CD8-positive, alpha-beta memory T cell (primary cell): ENCODE data around the gene FHL2. TPM values are rescaled to one million over a fixed set of nuclear protein-coding genes. Genes with fewer than 3 reads are reported as not detected.
"Not testable (repeated sequence)": the region's sequence is repeated elsewhere in the genome, so short reads cannot be mapped to it uniquely, and the experiment has no call there.

Source experiments
- CTCF ChIA-PET: fragments of 350-600 bp; sonication (Branson Sonifier 250); formaldehyde crosslinking; loops from one replicate; lab custom pipeline; 2021; ENCODE audit warnings: antibody characterized with exemption; lab: Charles Lee
- POLR2A ChIA-PET: fragments of 350-600 bp; sonication (Branson Sonifier 250); formaldehyde crosslinking; loops from one replicate; lab custom pipeline; 2021; ENCODE audit warnings: antibody characterized with exemption; lab: Charles Lee
- DNase-seq, 5 donors: peaks; one replicate each; pipeline versions ENCODE4 v3.0.0 to v3.0.0-alpha.2; 2020 to 2022; ENCODE audit warnings: mixed read lengths in 1 of 5
- H3K27ac ChIP-seq: one replicate; pipeline ENCODE4 v1.7.0; 2013; ENCODE audit warnings: low read depth, mild to moderate bottlenecking, low read length, moderate library complexity
- H3K27me3 ChIP-seq: 2 replicates; pipeline ENCODE4 v1.7.0; 2013; ENCODE audit warnings: low read length, mild to moderate bottlenecking; ENCODE audit not compliant: insufficient read depth, poor library complexity, severe bottlenecking
- H3K36me3 ChIP-seq: 2 replicates; pipeline ENCODE4 v1.7.0; 2013; ENCODE audit warnings: mild to moderate bottlenecking, low read length, moderate library complexity; ENCODE audit not compliant: insufficient read depth
- H3K4me1 ChIP-seq: 2 replicates; pipeline ENCODE4 v1.7.0; 2013; ENCODE audit warnings: mild to moderate bottlenecking, low read length, moderate library complexity; ENCODE audit not compliant: insufficient read depth
- H3K4me3 ChIP-seq: 2 replicates; pipeline ENCODE4 v1.7.0; 2013; ENCODE audit warnings: mild to moderate bottlenecking, low read length
- H3K9me3 ChIP-seq: 2 replicates; pipeline ENCODE4 v1.7.0; 2013; ENCODE audit warnings: mild to moderate bottlenecking, low read length
- H3K27ac Mint-ChIP-seq, 8 donors: one replicate each; pipeline ENCODE4 v1.8.0; 2020 to 2021; ENCODE audit warnings: mixed read lengths in 8 of 8, mild to moderate bottlenecking in 6 of 8, inconsistent platforms in 3 of 8, moderate library complexity in 3 of 8
- H3K27me3 Mint-ChIP-seq, 2 donors: one replicate each; pipeline ENCODE4 v1.8.0; 2020 to 2021; ENCODE audit warnings: mixed read lengths in 2 of 2, mild to moderate bottlenecking in 1 of 2, moderate library complexity in 1 of 2
- H3K36me3 Mint-ChIP-seq, 3 donors: one replicate each; pipeline ENCODE4 v1.8.0; 2020 to 2021; ENCODE audit warnings: mixed read lengths in 3 of 3, inconsistent platforms in 1 of 3, mild to moderate bottlenecking in 1 of 3
- H3K4me1 Mint-ChIP-seq, 3 donors: one replicate each; pipeline ENCODE4 v1.8.0; 2020 to 2021; ENCODE audit warnings: mixed read lengths in 3 of 3, inconsistent platforms in 1 of 3, mild to moderate bottlenecking in 1 of 3
- H3K4me3 Mint-ChIP-seq, 7 donors: one replicate each; pipeline ENCODE4 v1.8.0; 2020 to 2021; ENCODE audit warnings: mixed read lengths in 7 of 7, mild to moderate bottlenecking in 6 of 7, moderate library complexity in 4 of 7, inconsistent platforms in 2 of 7
- H3K9me3 Mint-ChIP-seq, 5 donors: one replicate each; pipeline ENCODE4 v1.8.0; 2020 to 2022; ENCODE audit warnings: mixed read lengths in 5 of 5, mild to moderate bottlenecking in 3 of 5, moderate library complexity in 2 of 5, inconsistent platforms in 1 of 5
- polyA plus RNA-seq: library from polyadenylated mRNA; unstranded; fragments of 300-500 nt; fragmentation: Illumina TruSeq; gene quantifications from one replicate; pipeline ENCODE4 v1.2.3, GENCODE V29; 2021
- total RNA-seq, 2 experiments: library from RNA; stranded (reverse); gene quantifications; one replicate each; pipeline ENCODE4 v1.2.3, GENCODE V29; 2021

Gene FHL2
- total and polyA plus RNA-seq, 3 experiments from 2014 or later, result 0.69 to 3.5 (median 3.3) TPM

DNA sequence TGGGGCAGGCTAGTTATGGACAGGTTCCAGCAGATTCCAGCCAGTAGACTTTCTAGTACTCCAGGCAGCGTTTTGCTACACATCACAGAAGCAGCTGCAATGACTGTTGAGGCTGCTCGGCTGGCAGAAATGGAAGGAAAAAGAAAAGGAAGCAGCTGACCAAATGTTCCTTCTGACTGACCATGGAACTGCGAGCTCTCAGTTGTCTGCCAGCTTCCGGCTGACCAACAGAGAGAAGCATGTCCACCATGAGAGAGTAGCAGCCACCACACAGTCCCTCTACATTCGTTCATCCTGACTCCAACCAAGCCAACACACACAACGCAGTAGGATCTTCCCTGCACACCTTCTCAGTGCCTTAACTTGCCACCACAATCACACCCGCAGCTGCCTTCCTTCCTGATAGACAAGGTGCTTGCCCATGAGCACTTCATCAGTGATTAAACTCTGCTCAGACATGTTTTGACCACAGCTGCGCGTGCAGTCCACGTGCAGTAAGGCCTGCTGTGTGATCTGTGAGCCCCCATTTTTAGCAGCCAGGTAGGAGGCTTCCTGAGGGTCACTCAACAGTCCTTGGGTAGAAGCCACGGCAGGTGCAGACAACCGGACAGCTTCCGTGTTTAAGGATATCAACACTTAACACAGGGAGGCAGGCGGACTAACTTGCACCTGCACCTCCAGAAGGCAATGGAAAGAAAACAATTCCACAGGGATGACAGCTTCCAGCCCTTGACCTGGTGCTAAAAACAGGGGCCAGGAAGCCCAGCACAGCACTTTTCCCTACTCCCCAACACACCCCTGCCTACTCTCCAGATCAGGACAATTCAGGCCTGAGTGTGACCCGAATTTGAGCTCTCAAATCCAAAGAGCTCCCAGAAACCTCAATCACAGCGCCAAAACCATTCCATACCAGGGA is 70.3 kb downstream of the FHL2 start:
- H3K27me3 ChIP-seq, result no peaks in the 10 kb centered on the region
- H3K9me3 ChIP-seq, result no peaks in the 10 kb centered on the region
- peak in 4 of 5 donors; percentile 8 to 59 (median 28) for DNase-seq
- Mint-ChIP-seq H3K27ac (peak overlapping the region; percentile 88 to 100 (median 96)), H3K9me3 (no peaks in the 10 kb centered on the region), H3K4me3 (peak overlapping the region; percentile 84 to 96 (median 92)), H3K27me3 (no peaks in the 10 kb centered on the region), H3K36me3 (peaks cover 0 to 24% (median 2%) of the 10 kb centered on the region in 3 donors), H3K4me1 (peaks cover 46 to 69% (median 68%) of the 10 kb centered on the region in 3 donors)
- POLR2A ChIA-PET, result interaction anchor here (0.6 to 1.7 kb wide), 4 partner anchors 9 to 410 kb away, joined by 3 to 10 read pairs (median 4); partner anchors contain the start of gene C2orf49
- peaks cover 29% of the 10 kb centered on the region for H3K4me1 ChIP-seq
- no peaks in the 10 kb centered on the region for H3K36me3 ChIP-seq
- H3K4me3 ChIP-seq, result peak overlapping the region; percentile 87
- peak overlapping the region; percentile 49 for H3K27ac ChIP-seq
- CTCF ChIA-PET, result interaction anchor here (1.4 to 1.5 kb wide), 2 partner anchors 18 to 70 kb away, joined by 3 to 4 read pairs; partner anchors contain the start of gene FHL2

DNA sequence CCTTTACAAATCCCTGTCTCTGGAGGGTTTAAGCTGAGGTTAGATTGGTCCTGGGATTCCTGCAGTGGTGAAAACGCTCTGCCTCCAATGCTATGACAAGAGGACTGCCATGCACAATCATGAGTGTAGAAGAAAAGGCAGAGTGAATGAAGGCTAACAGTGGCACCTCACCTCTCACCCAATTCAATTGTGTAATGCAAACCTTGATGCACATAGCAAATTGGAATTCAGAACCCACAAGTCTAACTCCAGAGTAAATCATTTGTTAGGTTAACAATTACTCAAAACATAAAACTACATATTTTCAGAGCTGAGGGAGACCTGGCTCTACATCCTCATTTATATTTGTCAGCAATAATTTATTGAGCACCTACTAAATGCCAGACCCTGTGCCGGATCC is 71.2 kb downstream of the FHL2 start:
- Histone ChIP-seq H3K27ac (no peak overlapping the region), H3K4me3 (no peak overlapping the region), H3K36me3 (no peaks in the 10 kb centered on the region), H3K9me3 (no peaks in the 10 kb centered on the region), H3K27me3 (no peaks in the 10 kb centered on the region), H3K4me1 (peaks cover 29% of the 10 kb centered on the region)
- no peak for DNase-seq
- ChIA-PET POLR2A (no interaction called here), CTCF (interaction anchor here (1.0 to 1.5 kb wide), 3 partner anchors 17 to 71 kb away, joined by 3 to 4 read pairs (median 3); partner anchors contain the start of gene FHL2)
- peak overlapping the region; percentile 88 to 100 (median 96) for H3K27ac Mint-ChIP-seq
- H3K4me3 Mint-ChIP-seq, result peak overlapping the region in 6 of 7 donors; percentile 84 to 96 (median 90)
- H3K9me3 Mint-ChIP-seq, result no peaks in the 10 kb centered on the region
- peaks cover 53 to 78% (median 75%) of the 10 kb centered on the region in 3 donors for H3K4me1 Mint-ChIP-seq
- H3K27me3 Mint-ChIP-seq, result no peaks in the 10 kb centered on the region
- H3K36me3 Mint-ChIP-seq, result peaks cover 0 to 26% (median 2%) of the 10 kb centered on the region in 3 donors

DNA sequence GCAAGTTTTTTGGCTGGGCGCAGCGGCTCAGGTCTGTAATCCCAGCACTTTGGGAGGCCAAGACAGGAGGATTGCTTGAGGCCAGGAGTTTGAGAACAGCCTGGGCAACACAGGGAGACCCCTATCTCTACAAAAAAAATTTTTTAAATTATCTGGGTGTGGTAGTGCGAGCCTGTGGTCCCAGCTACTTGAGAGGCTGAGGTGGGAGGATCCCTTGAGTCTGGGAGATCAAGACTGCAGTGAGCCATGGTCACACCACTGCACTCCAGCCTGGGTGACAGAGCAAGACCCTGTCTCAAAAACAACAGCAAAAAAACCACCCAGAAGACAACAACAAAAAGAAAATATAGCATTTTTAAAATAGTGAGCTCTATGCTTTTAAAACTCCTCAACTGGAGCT is 71.6 kb downstream of the FHL2 start:
- Mint-ChIP-seq H3K4me1 (peaks cover 57 to 82% (median 79%) of the 10 kb centered on the region in 3 donors), H3K27ac (peak overlapping the region; percentile 88 to 100 (median 96)), H3K36me3 (peaks cover 0 to 28% (median 2%) of the 10 kb centered on the region in 3 donors), H3K4me3 (peak overlapping the region in 4 of 7 donors; percentile 32 to 96 (median 85))
- CTCF ChIA-PET, result interaction anchor here (1.0 to 1.4 kb wide), 2 partner anchors 17 to 20 kb away, joined by 3 to 4 read pairs; no protein-coding TSS in a partner anchor
- H3K27me3 ChIP-seq, H3K4me3 ChIP-seq, H3K9me3 Mint-ChIP-seq, H3K27me3 Mint-ChIP-seq, H3K27ac ChIP-seq, H3K9me3 ChIP-seq, H3K36me3 ChIP-seq, DNase-seq, POLR2A ChIA-PET: not testable (repeated sequence)
- peaks cover 29% of the 10 kb centered on the region for H3K4me1 ChIP-seq

DNA sequence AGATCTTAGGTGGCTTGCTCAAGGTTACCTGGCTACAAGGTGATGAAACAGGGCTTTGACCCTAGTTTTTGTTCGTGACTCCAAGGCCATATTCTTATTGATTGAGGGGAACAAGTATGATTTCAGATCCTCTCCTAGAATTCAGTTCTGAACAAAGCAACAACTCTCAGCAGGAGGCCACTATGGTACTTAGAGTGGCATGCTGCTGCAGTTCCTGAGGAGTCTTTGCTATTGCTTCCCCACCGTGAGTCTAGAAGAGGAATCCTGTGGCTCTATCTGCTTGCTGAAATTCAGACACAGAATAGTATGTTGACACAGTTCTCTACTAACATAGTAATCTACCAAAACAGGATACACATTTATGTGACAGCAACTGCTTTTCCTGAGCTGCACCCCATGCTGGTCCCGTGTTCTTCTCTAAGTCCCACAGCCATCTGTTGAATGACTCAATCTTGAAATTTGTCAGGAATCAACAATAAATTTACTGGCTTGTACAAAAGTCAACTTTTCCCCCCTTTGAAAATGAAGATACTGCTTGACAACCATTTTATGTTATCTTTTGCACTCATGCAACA is 73.4 kb downstream of the FHL2 start:
- Histone ChIP-seq H3K27me3 (no peaks in the 10 kb centered on the region), H3K4me3 (no peak overlapping the region), H3K9me3 (no peaks in the 10 kb centered on the region), H3K27ac (no peak overlapping the region), H3K4me1 (peaks cover 24% of the 10 kb centered on the region), H3K36me3 (no peaks in the 10 kb centered on the region)
- ChIA-PET CTCF (no interaction called here), POLR2A (no interaction called here)
- peak overlapping the region in 6 of 8 donors; percentile 11 to 95 (median 35) for H3K27ac Mint-ChIP-seq
- H3K9me3 Mint-ChIP-seq, result no peaks in the 10 kb centered on the region
- no peak for DNase-seq
- peaks cover 0 to 28% (median 2%) of the 10 kb centered on the region in 3 donors for H3K36me3 Mint-ChIP-seq
- H3K27me3 Mint-ChIP-seq, result no peaks in the 10 kb centered on the region
- H3K4me3 Mint-ChIP-seq, result peak overlapping the region in 1 of 7 donors; percentile 46
- peaks cover 62 to 83% (median 79%) of the 10 kb centered on the region in 3 donors for H3K4me1 Mint-ChIP-seq

DNA sequence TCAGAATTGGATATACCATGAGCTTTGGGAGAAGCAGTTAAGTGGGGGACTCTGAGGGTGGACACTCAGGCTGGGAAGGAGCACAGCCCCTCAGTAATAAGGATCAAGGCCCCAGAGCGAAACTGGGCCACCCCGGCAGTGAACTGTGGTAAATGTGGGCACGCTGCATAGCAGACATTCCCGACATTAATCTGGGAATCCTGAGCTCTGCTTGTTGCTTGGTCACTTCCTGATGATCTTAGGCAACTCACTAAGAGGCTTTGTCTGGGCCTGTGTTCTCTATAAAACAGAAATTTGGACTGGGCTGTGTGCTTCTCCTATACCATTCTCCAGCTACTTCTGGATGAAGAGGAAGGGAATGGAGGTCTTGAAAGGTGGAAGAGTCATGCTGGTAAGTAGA is 74.1 kb downstream of the FHL2 start:
- no peaks in the 10 kb centered on the region for H3K27me3 Mint-ChIP-seq
- CTCF ChIA-PET, result no interaction called here
- H3K4me1 ChIP-seq, result peaks cover 19% of the 10 kb centered on the region
- no peak for DNase-seq
- H3K27ac ChIP-seq, result no peak overlapping the region
- H3K27me3 ChIP-seq, result no peaks in the 10 kb centered on the region
- H3K9me3 ChIP-seq, result no peaks in the 10 kb centered on the region
- POLR2A ChIA-PET, result no interaction called here
- H3K4me3 Mint-ChIP-seq, result no peak overlapping the region
- H3K36me3 ChIP-seq, result no peaks in the 10 kb centered on the region
- peak overlapping the region in 6 of 8 donors; percentile 11 to 95 (median 68) for H3K27ac Mint-ChIP-seq
- no peaks in the 10 kb centered on the region for H3K9me3 Mint-ChIP-seq
- H3K4me3 ChIP-seq, result no peak overlapping the region
- peaks cover 0 to 24% (median 2%) of the 10 kb centered on the region in 3 donors for H3K36me3 Mint-ChIP-seq
- H3K4me1 Mint-ChIP-seq, result peaks cover 60 to 83% (median 78%) of the 10 kb centered on the region in 3 donors

DNA sequence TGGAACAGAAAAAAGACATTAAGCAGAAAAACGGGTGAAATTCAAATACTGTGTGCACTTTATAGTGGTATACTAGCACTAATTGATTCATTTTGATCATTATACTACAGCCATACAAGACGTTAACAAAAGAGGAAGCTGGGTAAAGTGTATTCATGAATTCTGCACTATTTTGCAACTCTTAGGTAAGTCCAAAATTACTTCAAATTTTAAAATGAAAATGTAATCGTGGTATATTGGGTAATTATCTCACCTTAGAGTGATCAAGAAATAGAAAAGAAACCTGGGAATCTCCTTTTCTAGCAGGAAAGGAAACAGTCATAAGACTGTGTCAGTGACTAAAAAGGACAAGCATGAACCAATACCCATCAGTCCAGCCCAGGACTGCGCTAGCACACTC is 74.8 kb downstream of the FHL2 start:
- Histone ChIP-seq H3K4me3 (no peak overlapping the region), H3K27ac (no peak overlapping the region), H3K9me3 (no peaks in the 10 kb centered on the region), H3K4me1 (peaks cover 18% of the 10 kb centered on the region), H3K36me3 (no peaks in the 10 kb centered on the region), H3K27me3 (no peaks in the 10 kb centered on the region)
- Mint-ChIP-seq H3K4me1 (peaks cover 58 to 81% (median 75%) of the 10 kb centered on the region in 3 donors), H3K9me3 (no peaks in the 10 kb centered on the region), H3K4me3 (no peak overlapping the region), H3K36me3 (peaks cover 0 to 23% (median 2%) of the 10 kb centered on the region in 3 donors), H3K27me3 (no peaks in the 10 kb centered on the region), H3K27ac (peak overlapping the region in 6 of 8 donors; percentile 31 to 95 (median 63))
- DNase-seq, result no peak
- POLR2A ChIA-PET, result no interaction called here
- CTCF ChIA-PET, result no interaction called here

DNA sequence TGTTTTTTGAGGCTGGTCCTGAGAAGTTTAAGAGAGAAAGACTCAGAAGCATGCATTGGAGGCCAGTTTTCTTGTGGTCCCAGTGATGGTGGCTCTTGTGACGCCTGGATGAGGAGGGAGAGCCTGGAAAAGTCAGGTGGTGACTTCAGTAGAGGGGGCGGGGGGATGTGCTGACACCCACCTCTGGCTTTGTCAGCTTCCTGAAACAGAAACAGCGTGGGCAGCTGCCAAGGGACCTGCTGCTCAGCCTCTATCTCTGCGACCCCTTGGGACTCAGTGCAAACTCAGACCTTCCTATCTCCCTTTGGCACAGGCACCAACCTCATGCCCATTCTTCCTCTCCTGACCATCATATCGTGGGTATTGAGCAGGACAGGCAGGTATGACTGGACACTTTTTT is 75.7 kb downstream of the FHL2 start:
- Mint-ChIP-seq H3K36me3 (peaks cover 0 to 22% (median 0%) of the 10 kb centered on the region in 3 donors), H3K27me3 (no peaks in the 10 kb centered on the region), H3K4me1 (peaks cover 52 to 76% (median 71%) of the 10 kb centered on the region in 3 donors), H3K4me3 (no peak overlapping the region), H3K9me3 (no peaks in the 10 kb centered on the region), H3K27ac (peak overlapping the region in 6 of 8 donors; percentile 52 to 95 (median 72))
- ChIA-PET CTCF (interaction anchor here (0.9 kb wide), 1 partner anchor 8 kb away, joined by 3 read pairs; no protein-coding TSS in a partner anchor), POLR2A (no interaction called here)
- no peak for DNase-seq
- H3K4me1 ChIP-seq, result peaks cover 8% of the 10 kb centered on the region
- H3K27me3 ChIP-seq, result no peaks in the 10 kb centered on the region
- no peaks in the 10 kb centered on the region for H3K9me3 ChIP-seq
- no peaks in the 10 kb centered on the region for H3K36me3 ChIP-seq
- no peak overlapping the region for H3K27ac ChIP-seq
- no peak overlapping the region for H3K4me3 ChIP-seq
